Measurements from ENCODE around the gene RSPH1.

RSPH1 gene

DNA sequence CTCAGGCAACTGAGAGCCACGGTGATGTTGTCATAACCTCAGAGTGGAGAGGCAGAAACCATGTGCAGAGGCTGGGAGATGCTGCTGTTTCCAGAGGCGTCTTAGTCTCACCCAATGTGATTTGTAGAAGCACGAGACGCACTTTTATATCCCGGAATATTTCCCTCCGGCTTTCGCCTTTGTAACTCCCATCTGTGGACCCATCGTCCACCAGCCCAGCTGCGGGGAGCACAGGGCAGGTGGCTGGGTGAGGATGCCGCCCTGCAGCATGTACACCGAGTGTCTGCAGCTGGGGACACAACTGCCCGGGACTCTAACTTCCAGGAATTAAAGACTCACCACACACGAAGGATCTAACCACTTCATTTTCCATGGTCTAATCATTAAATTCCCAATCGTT is 48.8 kb downstream of the RSPH1 start:
- DNase-seq (ENCODE audit: low spot score) = no peak

DNA sequence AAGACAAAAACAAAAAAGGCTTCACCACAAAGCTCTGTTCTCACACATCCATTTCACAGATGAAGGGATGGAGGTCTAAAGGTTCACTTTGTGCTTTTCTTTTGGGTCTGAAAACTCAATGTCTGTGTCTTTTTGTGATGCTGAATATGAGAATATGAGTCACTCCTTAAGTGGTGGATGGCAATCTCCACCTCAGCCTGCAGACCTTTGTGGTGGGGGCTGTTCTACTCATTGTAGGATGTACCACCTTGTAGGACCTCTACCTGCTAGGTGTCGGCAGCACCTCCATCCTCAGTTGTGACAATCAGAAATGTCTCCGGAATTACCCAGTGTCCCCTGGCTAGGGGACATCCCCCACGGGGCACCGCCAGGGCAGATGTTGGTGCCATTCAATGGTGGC is 49.5 kb downstream of the RSPH1 start:
- DNase-seq (ENCODE audit: low spot score) = no peak

DNA sequence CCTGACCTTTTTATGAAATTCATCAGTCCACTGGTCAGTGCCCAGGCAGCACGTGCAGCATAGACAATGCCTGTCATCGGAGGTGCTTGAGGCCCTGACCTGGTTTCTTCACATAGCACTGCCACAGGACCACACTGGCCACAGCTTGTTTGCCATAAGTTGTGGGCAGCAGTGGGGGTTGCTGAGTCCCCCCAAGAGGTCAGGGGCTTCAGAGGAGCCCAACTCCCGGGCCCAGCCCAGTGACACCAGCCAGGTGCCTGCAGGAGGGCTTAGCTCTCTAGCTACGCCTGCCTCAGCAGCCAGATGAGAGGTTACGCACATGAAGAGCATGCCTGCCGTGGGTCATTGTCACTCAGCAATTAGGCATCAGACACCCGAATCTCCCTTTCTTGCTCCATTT is 50.7 kb downstream of the RSPH1 start:
- no peak for DNase-seq (ENCODE audit: low spot score)

DNA sequence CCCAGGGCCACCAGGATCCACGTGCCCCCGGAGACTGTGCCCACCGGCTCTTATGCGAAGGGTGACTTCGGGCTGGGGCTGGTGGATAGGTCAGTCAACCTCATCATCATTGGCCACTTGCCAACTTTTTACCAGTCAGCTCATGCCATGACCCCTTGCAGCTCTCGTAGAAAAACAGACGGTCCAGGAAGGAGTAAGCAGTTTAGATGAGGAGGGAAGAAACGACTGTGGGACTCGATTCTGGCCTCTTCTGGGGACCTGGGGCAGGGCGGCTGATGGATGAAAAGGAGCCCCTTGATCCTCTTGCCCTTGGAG is 51.3 kb downstream of the RSPH1 start:
- no peak for DNase-seq (ENCODE audit: low spot score)

DNA sequence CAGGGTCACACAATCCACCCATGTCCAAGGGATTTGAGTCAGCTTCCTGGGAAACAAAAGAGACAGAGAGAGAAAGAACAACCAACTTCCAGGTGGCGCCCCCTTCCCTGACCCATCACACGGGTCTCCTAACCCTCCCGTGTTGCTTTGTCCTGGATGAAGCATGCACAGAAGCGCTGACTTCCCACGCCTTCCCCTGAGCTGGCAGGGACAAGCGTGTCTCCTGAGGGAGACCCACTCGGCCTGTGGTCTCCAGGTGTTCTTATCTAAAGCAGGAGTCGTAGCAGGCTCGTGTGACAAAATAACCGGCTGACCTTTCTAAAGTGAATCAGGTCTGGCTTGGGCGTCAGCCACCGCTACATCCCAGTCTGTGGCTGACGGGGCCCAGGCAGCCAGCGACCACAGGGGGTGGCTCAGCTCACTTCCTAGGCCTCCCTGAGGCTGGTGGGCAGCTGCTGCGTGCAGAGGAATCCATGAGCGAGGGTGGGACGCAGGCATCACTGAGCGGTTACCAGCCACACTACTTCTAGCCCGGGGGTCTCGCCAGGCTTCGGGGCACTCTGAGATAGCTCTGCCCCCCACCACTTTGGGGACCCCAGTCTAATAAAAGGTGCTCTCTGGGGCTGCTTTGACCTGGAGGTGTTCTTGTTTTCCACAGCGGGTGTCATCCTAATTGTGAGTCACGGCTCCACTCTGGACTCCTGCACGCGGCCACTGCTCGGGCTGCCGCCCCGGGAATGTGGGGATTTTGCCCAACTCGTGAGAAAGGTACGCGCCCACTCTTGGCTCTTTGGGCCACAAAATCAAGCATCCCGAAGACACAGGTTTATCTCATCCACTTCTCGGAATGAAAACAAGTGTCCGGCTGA is 51.9 kb downstream of the RSPH1 start:
- no peak for DNase-seq (ENCODE audit: low spot score)

DNA sequence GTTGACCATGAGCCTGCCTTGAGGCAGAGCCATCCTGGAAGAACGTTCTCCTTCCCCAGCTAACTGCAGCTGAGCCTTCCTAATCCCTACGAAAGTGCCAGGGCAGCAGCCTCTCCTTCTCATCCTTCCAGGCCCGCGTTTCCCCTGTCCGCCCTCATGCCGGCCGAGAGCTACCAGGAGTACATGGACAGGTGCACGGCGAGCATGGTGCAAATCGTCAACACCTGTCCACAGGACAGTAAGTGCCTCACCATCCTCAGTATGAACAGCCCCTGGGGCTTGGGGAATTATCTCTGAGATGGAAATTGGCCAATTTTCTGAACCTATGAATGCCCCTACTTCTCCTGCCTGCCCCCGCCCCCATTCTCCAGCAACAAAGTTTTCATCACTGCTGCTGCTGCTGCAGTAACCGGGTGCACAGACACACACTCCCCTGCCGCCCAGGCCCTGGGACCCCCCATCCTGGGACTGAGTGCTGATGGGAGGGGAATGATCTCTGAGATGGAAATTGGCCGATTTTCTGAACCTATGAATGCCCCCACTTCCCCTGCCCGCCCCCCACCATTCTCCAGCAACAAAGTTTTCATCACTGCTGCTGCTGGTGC is 52.7 kb downstream of the RSPH1 start:
- DNase-seq (ENCODE audit: low spot score) = no peak

- DNase-seq (ENCODE audit: low spot score) = no peak
Measured at GRCh38 chr21:42441963-42442362, 54.1 kb downstream of the RSPH1 start.

DNA sequence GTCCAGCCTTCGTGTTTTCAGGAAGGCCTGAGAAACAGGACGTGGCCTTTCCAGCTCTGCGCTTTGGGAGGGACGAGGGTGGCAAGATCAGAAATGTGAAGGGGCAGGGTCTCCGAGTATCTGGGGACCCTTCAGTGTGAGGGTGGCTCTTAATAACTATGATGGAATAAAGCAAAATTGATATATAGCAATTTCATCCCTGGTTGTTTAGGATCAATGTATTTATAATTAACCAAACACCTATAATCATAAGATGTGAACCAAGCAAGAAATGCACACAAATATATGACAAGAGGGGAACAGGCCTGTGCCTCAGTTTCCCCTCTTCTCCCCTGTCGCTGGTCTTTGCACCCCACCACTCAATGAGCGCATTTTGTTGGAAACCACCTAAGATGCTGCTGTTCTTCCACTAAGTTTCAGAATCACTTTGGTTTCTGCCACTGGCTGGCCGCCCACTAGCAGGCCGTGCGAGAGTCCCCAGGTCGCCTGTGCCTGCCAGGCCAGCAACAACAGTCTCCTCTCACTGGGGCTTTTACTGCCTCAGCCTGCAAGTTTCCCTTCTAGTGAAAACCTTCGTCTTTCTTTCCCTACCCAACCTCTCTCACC is 55.7 kb downstream of the RSPH1 start:
- no peak for DNase-seq (ENCODE audit: low spot score)

- DNase-seq (ENCODE audit: low spot score) = no peak
Measured at GRCh38 chr21:42439284-42440186, 56.5 kb downstream of the RSPH1 start.

DNA sequence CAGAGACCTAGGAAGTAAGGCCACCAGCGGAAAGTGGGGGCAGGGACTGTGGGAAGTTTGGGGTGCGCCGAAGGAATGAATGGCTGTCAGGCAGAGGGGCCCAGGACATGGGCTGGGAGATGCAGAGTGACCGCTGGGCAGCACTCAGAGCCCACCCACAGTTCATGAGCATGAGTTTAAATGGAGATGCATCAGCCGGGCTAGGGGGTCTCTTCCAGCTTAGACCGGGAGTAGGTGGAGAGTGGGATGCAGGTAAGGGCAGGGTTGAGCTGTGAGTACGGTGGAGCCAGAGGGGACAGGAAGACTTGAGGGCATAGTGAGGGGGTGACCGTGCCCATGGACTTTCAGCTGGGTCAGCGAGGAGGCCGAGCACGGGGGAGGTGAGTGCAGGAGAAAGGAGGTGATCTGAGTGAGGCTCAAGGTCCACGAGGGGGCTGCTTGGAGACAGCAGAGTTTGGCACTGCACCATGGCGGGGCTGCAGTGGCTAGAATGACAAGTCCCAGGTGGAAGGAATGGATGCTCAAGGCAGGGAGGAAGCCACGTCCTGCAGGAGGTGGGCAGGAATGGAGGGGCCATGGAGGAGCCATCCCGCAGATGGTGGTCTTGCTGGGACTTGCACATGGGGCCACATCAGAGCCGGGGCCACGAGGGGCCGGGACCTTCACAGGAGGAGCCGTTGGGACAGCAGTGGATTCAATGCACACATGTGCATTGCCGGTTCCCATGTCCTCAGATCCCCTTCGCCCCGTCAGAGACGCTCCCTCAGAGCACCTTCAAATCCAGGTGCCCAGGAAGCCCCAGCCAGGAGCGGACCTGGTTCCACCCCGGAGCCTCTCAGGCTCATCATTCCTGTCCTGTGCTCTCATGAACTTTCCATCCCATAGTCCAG is 57.5 kb downstream of the RSPH1 start:
- DNase-seq (ENCODE audit: low spot score) = no peak

GRCh38 chr21:42437786-42438185 is 58.2 kb downstream of the RSPH1 start:
- no peak for DNase-seq (ENCODE audit: low spot score)

GRCh38 chr21:42436914-42437313 is 59.1 kb downstream of the RSPH1 start:
- no peak for DNase-seq (ENCODE audit: low spot score)

- no peak for DNase-seq (ENCODE audit: low spot score)
Measured at GRCh38 chr21:42435833-42436232, 60.2 kb downstream of the RSPH1 start.

GRCh38 chr21:42435401-42435800 is 60.6 kb downstream of the RSPH1 start:
- DNase-seq (ENCODE audit: low spot score) = no peak

- DNase-seq (ENCODE audit: low spot score) = no peak
Measured at GRCh38 chr21:42434884-42435283, 61.1 kb downstream of the RSPH1 start.

GRCh38 chr21:42433946-42434551 is 62.0 kb downstream of the RSPH1 start:
- no peak for DNase-seq (ENCODE audit: low spot score)

GRCh38 chr21:42432695-42433094 is 63.3 kb downstream of the RSPH1 start:
- DNase-seq (ENCODE audit: low spot score) = no peak

GRCh38 chr21:42431196-42431595 is 64.8 kb downstream of the RSPH1 start:
- DNase-seq (ENCODE audit: low spot score) = no peak

GRCh38 chr21:42430521-42430920 is 65.5 kb downstream of the RSPH1 start:
- DNase-seq (ENCODE audit: low spot score) = no peak

DNA sequence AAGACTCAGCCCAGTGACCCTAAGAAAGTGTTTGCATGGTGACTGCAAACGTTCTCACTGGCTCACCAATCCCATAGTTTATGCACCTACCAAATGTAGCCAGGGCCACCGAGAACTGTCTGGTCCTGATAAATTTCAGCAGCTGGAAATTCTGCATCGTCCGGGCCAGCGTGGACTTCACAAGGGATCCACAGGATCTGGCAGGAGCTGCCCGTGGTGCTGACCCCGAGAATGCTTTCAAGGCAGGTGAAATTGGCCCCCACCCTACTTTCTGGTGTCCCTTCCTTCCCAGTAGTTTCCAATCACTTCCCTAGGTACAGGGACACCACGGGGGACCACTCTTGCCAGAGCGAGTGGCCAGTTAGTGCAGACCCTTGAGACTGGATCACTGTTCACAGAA is 66.2 kb downstream of the RSPH1 start:
- no peak for DNase-seq (ENCODE audit: low spot score)

GRCh38 chr21:42429021-42429420 is 67.0 kb downstream of the RSPH1 start:
- no peak for DNase-seq (ENCODE audit: low spot score)
